Endodermal cell (in vitro differentiated cells): ENCODE measurements around the gene TFEC. TPM values are rescaled to one million over a fixed set of nuclear protein-coding genes. Genes with fewer than 3 reads are reported as not detected.
"Not testable (repeated sequence)": the region's sequence is repeated elsewhere in the genome, so short reads cannot be mapped to it uniquely, and the experiment has no call there.

Source experiments
- DNase-seq: peaks from one replicate; pipeline ENCODE4 v3.0.0-alpha.2; 2017
- H3K27ac ChIP-seq: 2 replicates; pipeline ENCODE4 v1.5.1; 2013; ENCODE audit warnings: mild to moderate bottlenecking, low read depth, low read length, moderate library complexity
- H3K27me3 ChIP-seq: 2 replicates; pipeline ENCODE4 v1.6.1; 2013; ENCODE audit warnings: mild to moderate bottlenecking, low read length, moderate library complexity; ENCODE audit not compliant: insufficient read depth, control insufficient read depth, poor library complexity, severe bottlenecking
- H3K36me3 ChIP-seq: 2 replicates; pipeline ENCODE4 v1.7.0; 2013; ENCODE audit warnings: mild to moderate bottlenecking, low read length, moderate library complexity; ENCODE audit not compliant: control insufficient read depth, insufficient read depth
- H3K4me1 ChIP-seq: one replicate; pipeline ENCODE4 v1.7.0; 2013; ENCODE audit warnings: low read length; ENCODE audit not compliant: control insufficient read depth, insufficient read depth
- H3K4me3 ChIP-seq: 2 replicates; pipeline ENCODE4 v1.5.1; 2013; ENCODE audit warnings: mild to moderate bottlenecking, low read length, moderate library complexity
- H3K9ac ChIP-seq: 2 replicates; pipeline ENCODE4 v1.6.1; 2013; ENCODE audit warnings: mild to moderate bottlenecking, low read length, moderate library complexity; ENCODE audit not compliant: poor library complexity, severe bottlenecking; ENCODE audit errors: extremely low read depth
- H3K9me3 ChIP-seq: 2 replicates; pipeline ENCODE4 v1.6.1; 2013; ENCODE audit warnings: mild to moderate bottlenecking, low read length, moderate library complexity; ENCODE audit not compliant: control insufficient read depth
- H3K27ac Mint-ChIP-seq: 2 replicates; pipeline ENCODE4 v1.8.0; 2020; ENCODE audit warnings: mixed read lengths
- H3K27me3 Mint-ChIP-seq: 2 replicates; pipeline ENCODE4 v1.8.0; 2021; ENCODE audit warnings: mild to moderate bottlenecking, mixed read lengths; ENCODE audit not compliant: insufficient read depth
- H3K36me3 Mint-ChIP-seq: 2 replicates; pipeline ENCODE4 v1.8.0; 2020; ENCODE audit warnings: low read depth, mixed read lengths
- H3K4me1 Mint-ChIP-seq: 2 replicates; pipeline ENCODE4 v1.8.0; 2020; ENCODE audit warnings: mixed read lengths
- H3K4me3 Mint-ChIP-seq: 2 replicates; pipeline ENCODE4 v1.8.0; 2020; ENCODE audit warnings: mild to moderate bottlenecking, moderate library complexity, mixed read lengths
- H3K9me3 Mint-ChIP-seq: 2 replicates; pipeline ENCODE4 v1.8.0; 2020; ENCODE audit warnings: mild to moderate bottlenecking, mixed read lengths
- CTCF ChIP-seq: fragments of 200-600 bp; sonication (generic); conservative IDR thresholded peaks from 2 replicates; pipeline ENCODE4 v1.5.0; 2021; ENCODE audit warnings: antibody characterized with exemption, mild to moderate bottlenecking
- WGBS, 2 experiments: methylation state at CpG; one replicate each; pipeline versions ENCODE4 v1.1.5 to v1.1.7; 2013; ENCODE audit warnings: missing lambda C conversion rate in 2 of 2, mixed read lengths in 1 of 2; ENCODE audit not compliant: insufficient coverage in 1 of 2, insufficient read length in 1 of 2; 5-methylcytosine and 5-hydroxymethylcytosine counted together
- total RNA-seq, 2 donors: library from RNA; stranded (reverse); fragmentation: NEBNext Ultra II Directional in 1 of 2; extraction: Animal tissue kit (Norgen Biotek cat#: 25700) in 1 of 2; gene quantifications; 2 replicates in 1 of 2; 3 replicates in 1 of 2; pipeline ENCODE4 v1.2.1, GENCODE V29; 2021

Gene TFEC
- total RNA-seq, 2 donors from 2014 or later = not detected

- H3K27ac ChIP-seq = no peak overlapping the region
- no peaks in the 10 kb centered on the region for H3K4me1 ChIP-seq
- no peak overlapping the region for H3K4me3 ChIP-seq
- H3K4me3 Mint-ChIP-seq = no peak overlapping the region
- no peak for TF ChIP-seq CTCF
- H3K9me3 ChIP-seq = no peaks in the 10 kb centered on the region
- no peaks in the 10 kb centered on the region for H3K27me3 ChIP-seq
- no peak overlapping the region for H3K27ac Mint-ChIP-seq
- DNase-seq = no peak
- no peaks in the 10 kb centered on the region for H3K36me3 ChIP-seq
- H3K36me3 Mint-ChIP-seq = no peaks in the 10 kb centered on the region
- H3K27me3 Mint-ChIP-seq = no peaks in the 10 kb centered on the region
- no peak overlapping the region for H3K9ac ChIP-seq
- H3K4me1 Mint-ChIP-seq = no peaks in the 10 kb centered on the region
- H3K9me3 Mint-ChIP-seq = no peaks in the 10 kb centered on the region
Measured at GRCh38 chr7:116018731-116019130, 11.8 kb downstream of the TFEC start.

GRCh38 chr7:116013675-116014074 is 16.9 kb downstream of the TFEC start:
- Histone ChIP-seq H3K9me3 (no peaks in the 10 kb centered on the region), H3K4me1 (no peaks in the 10 kb centered on the region), H3K36me3 (no peaks in the 10 kb centered on the region), H3K27ac (no peak overlapping the region), H3K9ac (no peak overlapping the region), H3K4me3 (no peak overlapping the region), H3K27me3 (no peaks in the 10 kb centered on the region)
- Mint-ChIP-seq H3K9me3 (no peaks in the 10 kb centered on the region), H3K36me3 (no peaks in the 10 kb centered on the region), H3K4me1 (no peaks in the 10 kb centered on the region), H3K4me3 (no peak overlapping the region), H3K27ac (no peak overlapping the region), H3K27me3 (no peaks in the 10 kb centered on the region)
- TF ChIP-seq CTCF = no peak
- no peak for DNase-seq

GRCh38 chr7:116011584-116011983 is 19.0 kb downstream of the TFEC start:
- H3K27ac Mint-ChIP-seq = no peak overlapping the region
- H3K4me1 ChIP-seq = no peaks in the 10 kb centered on the region
- H3K4me3 Mint-ChIP-seq = no peak overlapping the region
- DNase-seq = no peak
- no peaks in the 10 kb centered on the region for H3K4me1 Mint-ChIP-seq
- no peak for TF ChIP-seq CTCF
- H3K36me3 ChIP-seq = no peaks in the 10 kb centered on the region
- no peaks in the 10 kb centered on the region for H3K36me3 Mint-ChIP-seq
- no peak overlapping the region for H3K27ac ChIP-seq
- WGBS, 2 experiments = no CpG with 5 or more reads among the region's 1 CpG
- H3K27me3 Mint-ChIP-seq = no peaks in the 10 kb centered on the region
- peaks cover 4% of the 10 kb centered on the region for H3K9me3 Mint-ChIP-seq
- no peak overlapping the region for H3K9ac ChIP-seq
- no peaks in the 10 kb centered on the region for H3K9me3 ChIP-seq
- no peaks in the 10 kb centered on the region for H3K27me3 ChIP-seq
- H3K4me3 ChIP-seq = no peak overlapping the region

GRCh38 chr7:116004762-116005161 is 25.8 kb downstream of the TFEC start:
- H3K27me3 ChIP-seq, H3K9me3 ChIP-seq, H3K27ac ChIP-seq, H3K27ac Mint-ChIP-seq, H3K4me1 Mint-ChIP-seq, H3K4me3 ChIP-seq, H3K36me3 Mint-ChIP-seq, H3K27me3 Mint-ChIP-seq, H3K4me3 Mint-ChIP-seq, H3K4me1 ChIP-seq, H3K9ac ChIP-seq, H3K36me3 ChIP-seq, DNase-seq: not testable (repeated sequence)
- H3K9me3 Mint-ChIP-seq = peaks cover 17% of the 10 kb centered on the region
- 77 to 97% methylated on average over 2 of the region's 2 CpGs for WGBS, 2 experiments
